CD4-positive, alpha-beta T cell (primary cell): ENCODE results near the gene C6orf163. TPM values are rescaled to one million over a fixed set of nuclear protein-coding genes. Genes with fewer than 3 reads are reported as not detected.

Experiments used
- ATAC-seq: fragments of 200-7000 bp; cut with Tn5 transposase; one replicate; pipeline ENCODE4 v1.10.0; 2022; ENCODE audit warnings: mild to moderate bottlenecking; ENCODE audit not compliant: poor library complexity
- CTCF ChIA-PET: fragments of 350-600 bp; sonication (Branson Sonifier 250); formaldehyde crosslinking; loops from one replicate; lab custom pipeline; 2021; ENCODE audit warnings: antibody characterized with exemption, inconsistent platforms; lab: Charles Lee
- POLR2A ChIA-PET: fragments of 350-600 bp; sonication (Branson Sonifier 250); formaldehyde crosslinking; loops from one replicate; lab custom pipeline; 2021; ENCODE audit warnings: antibody characterized with exemption, inconsistent platforms; lab: Charles Lee
- DNase-seq, 14 experiments: peaks; one replicate each; pipeline ENCODE4 v3.0.0-alpha.2; 2013 to 2020; ENCODE audit warnings: mixed read lengths in 2 of 14
- H3K27ac ChIP-seq, 2 donors: one replicate each; pipeline versions ENCODE4 v1.5.1 to v1.7.0; 2013; ENCODE audit warnings: low read length in 2 of 2, low read depth in 1 of 2, mild to moderate bottlenecking in 1 of 2
- H3K27me3 ChIP-seq, 2 experiments: 1 replicate in 1 of 2; 2 replicates in 1 of 2; pipeline versions ENCODE4 v1.6.1 to v1.7.0; 2013; ENCODE audit warnings: low read length in 2 of 2, control low read depth in 1 of 2, mild to moderate bottlenecking in 1 of 2, moderate library complexity in 1 of 2; ENCODE audit not compliant: insufficient read depth in 2 of 2, control insufficient read depth in 1 of 2
- H3K36me3 ChIP-seq: one replicate; pipeline ENCODE4 v1.6.1; 2013; ENCODE audit warnings: low read length, control low read depth; ENCODE audit not compliant: insufficient read depth
- H3K4me1 ChIP-seq: one replicate; pipeline ENCODE4 v1.6.1; 2013; ENCODE audit warnings: low read length, control low read depth; ENCODE audit not compliant: insufficient read depth
- H3K4me3 ChIP-seq: one replicate; pipeline ENCODE4 v1.5.1; 2013; ENCODE audit warnings: mild to moderate bottlenecking, low read length, moderate library complexity
- H3K9me3 ChIP-seq, 2 experiments: 1 replicate in 1 of 2; 2 replicates in 1 of 2; pipeline versions ENCODE4 v1.6.1 to v1.7.0; 2013; ENCODE audit warnings: low read length in 2 of 2, mild to moderate bottlenecking in 2 of 2, control low read depth in 1 of 2, moderate library complexity in 1 of 2; ENCODE audit not compliant: control insufficient read depth in 1 of 2, insufficient read depth in 1 of 2
- H3K27ac Mint-ChIP-seq: one replicate; pipeline ENCODE4 v1.8.0; 2020; ENCODE audit warnings: mixed read lengths
- H3K27me3 Mint-ChIP-seq: one replicate; pipeline ENCODE4 v1.8.0; 2021; ENCODE audit warnings: mixed read lengths
- H3K36me3 Mint-ChIP-seq: one replicate; pipeline ENCODE4 v1.8.0; 2021; ENCODE audit warnings: low read depth, mixed read lengths
- H3K4me1 Mint-ChIP-seq: one replicate; pipeline ENCODE4 v1.8.0; 2021; ENCODE audit warnings: low read depth, mixed read lengths
- H3K4me3 Mint-ChIP-seq: one replicate; pipeline ENCODE4 v1.8.0; 2020; ENCODE audit warnings: mild to moderate bottlenecking, mixed read lengths
- H3K9me3 Mint-ChIP-seq: one replicate; pipeline ENCODE4 v1.8.0; 2020; ENCODE audit warnings: mixed read lengths
- intact Hi-C, 2 experiments: fragments of 100-400 bp; cut with DNase I in 1 of 2; cut with micrococcal nuclease in 1 of 2; formaldehyde crosslinking; loops; one replicate each; pipeline versions ENCODE4 v1.15.1 to v1.9.0; 2023 to 2025; cut with DNase I, micrococcal nuclease
- total RNA-seq, 174 experiments: library from RNA in 2 of 174; stranded (reverse) in 2 of 174; gene quantifications; one replicate each; pipeline ENCODE4 v1.2.3 and lab custom pipeline; 2021 to 2026
- TF ChIP-seq, protein P1 (sequence below): fragments of 200-600 bp; IDR thresholded peaks from one replicate; pipeline ENCODE4 v1.8.0; 2022; ENCODE audit warnings: antibody characterized with exemption, mild to moderate bottlenecking

C6orf163 gene
- total RNA-seq, 2 experiments from 2014 or later: 0.93 to 1.4 TPM

DNA sequence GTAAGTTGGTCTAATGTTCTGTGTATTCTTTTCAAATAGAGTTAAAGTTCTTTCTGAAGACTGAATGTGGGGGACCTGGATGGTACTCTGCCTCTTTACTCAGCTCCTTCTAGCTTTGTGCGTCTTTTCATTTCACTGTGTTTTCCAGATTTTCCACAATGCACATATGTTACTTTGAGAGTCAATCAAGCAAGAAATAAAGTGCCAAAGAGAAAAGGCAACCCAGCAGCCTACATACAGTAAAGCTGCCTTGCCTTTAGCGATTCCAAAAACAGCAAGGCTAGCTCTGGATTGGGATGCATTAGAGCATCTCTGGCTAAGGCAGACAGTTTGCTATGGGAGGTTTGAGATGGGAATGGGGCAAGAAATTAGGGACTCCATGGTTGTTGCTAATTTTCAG lies 5.3 kb downstream of the C6orf163 start:
- Mint-ChIP-seq H3K4me1 (no peaks in the 10 kb centered on the region), H3K36me3 (no peaks in the 10 kb centered on the region), H3K27me3 (no peaks in the 10 kb centered on the region), H3K9me3 (no peaks in the 10 kb centered on the region), H3K4me3 (no peak overlapping the region), H3K27ac (no peak overlapping the region)
- intact Hi-C loops: no loop called here
- Histone ChIP-seq H3K4me3 (no peak overlapping the region), H3K9me3 (no peaks in the 10 kb centered on the region), H3K36me3 (no peaks in the 10 kb centered on the region), H3K27me3 (no peaks in the 10 kb centered on the region), H3K4me1 (no peaks in the 10 kb centered on the region), H3K27ac (no peak overlapping the region)
- ChIA-PET CTCF (no interaction called here), POLR2A (no interaction called here)
- ATAC-seq (no peak), DNase-seq (no peak)
- TF ChIP-seq, protein P1, sequence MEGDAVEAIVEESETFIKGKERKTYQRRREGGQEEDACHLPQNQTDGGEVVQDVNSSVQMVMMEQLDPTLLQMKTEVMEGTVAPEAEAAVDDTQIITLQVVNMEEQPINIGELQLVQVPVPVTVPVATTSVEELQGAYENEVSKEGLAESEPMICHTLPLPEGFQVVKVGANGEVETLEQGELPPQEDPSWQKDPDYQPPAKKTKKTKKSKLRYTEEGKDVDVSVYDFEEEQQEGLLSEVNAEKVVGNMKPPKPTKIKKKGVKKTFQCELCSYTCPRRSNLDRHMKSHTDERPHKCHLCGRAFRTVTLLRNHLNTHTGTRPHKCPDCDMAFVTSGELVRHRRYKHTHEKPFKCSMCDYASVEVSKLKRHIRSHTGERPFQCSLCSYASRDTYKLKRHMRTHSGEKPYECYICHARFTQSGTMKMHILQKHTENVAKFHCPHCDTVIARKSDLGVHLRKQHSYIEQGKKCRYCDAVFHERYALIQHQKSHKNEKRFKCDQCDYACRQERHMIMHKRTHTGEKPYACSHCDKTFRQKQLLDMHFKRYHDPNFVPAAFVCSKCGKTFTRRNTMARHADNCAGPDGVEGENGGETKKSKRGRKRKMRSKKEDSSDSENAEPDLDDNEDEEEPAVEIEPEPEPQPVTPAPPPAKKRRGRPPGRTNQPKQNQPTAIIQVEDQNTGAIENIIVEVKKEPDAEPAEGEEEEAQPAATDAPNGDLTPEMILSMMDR: no peak

DNA sequence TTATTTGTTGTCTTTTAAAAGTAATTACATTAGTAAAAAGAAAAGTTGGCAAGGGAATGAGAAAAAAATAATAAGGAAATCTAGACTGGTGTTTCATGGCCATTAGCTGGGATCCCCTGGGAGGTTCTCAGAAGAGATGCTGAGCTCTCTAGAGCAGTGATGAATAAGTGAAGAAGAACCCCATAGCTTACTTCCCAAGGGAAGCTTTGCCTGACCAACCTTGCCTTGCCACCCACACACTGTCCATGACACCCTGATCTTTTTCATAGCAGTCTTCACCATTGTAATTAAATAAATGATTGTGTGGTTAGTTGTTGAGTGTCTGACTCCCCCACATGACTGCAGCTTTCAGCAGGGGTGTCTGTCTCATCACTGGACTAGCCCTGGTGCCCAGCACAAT lies 5.9 kb downstream of the C6orf163 start:
- H3K27ac ChIP-seq: no peak overlapping the region
- no peaks in the 10 kb centered on the region for H3K9me3 ChIP-seq
- ChIA-PET POLR2A (no interaction called here), CTCF (no interaction called here)
- no peaks in the 10 kb centered on the region for H3K4me1 Mint-ChIP-seq
- DNase-seq: no peak
- H3K27ac Mint-ChIP-seq: no peak overlapping the region
- H3K4me3 ChIP-seq: no peak overlapping the region
- ATAC-seq: no peak
- no peak overlapping the region for H3K4me3 Mint-ChIP-seq
- no peaks in the 10 kb centered on the region for H3K9me3 Mint-ChIP-seq
- intact Hi-C loops: no loop called here
- H3K27me3 ChIP-seq: no peaks in the 10 kb centered on the region
- TF ChIP-seq, protein P1: no peak
- no peaks in the 10 kb centered on the region for H3K27me3 Mint-ChIP-seq
- H3K4me1 ChIP-seq: no peaks in the 10 kb centered on the region
- no peaks in the 10 kb centered on the region for H3K36me3 Mint-ChIP-seq
- no peaks in the 10 kb centered on the region for H3K36me3 ChIP-seq

DNA sequence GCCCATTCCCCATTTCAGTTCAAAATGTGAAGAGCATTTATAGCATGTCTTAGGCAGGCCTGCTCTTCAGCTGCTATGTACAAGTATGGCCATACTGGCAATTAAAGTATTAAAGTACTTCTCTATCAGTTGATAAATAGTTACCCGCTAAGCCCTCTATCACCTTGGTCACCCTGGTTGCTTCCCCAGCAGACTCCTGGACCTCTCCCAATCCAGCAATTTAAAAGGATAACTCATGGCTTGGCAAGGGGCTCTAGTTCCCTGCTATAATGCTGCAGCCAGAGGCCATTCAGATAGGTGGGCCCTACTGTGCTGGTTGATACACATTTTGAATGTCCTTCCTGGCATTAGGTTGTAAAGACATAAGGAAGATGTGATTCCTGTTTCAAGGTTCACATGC lies 7.0 kb downstream of the C6orf163 start:
- no peaks in the 10 kb centered on the region for H3K9me3 Mint-ChIP-seq
- Histone ChIP-seq H3K4me1 (no peaks in the 10 kb centered on the region), H3K27ac (no peak overlapping the region), H3K4me3 (no peak overlapping the region), H3K36me3 (no peaks in the 10 kb centered on the region), H3K27me3 (no peaks in the 10 kb centered on the region), H3K9me3 (no peaks in the 10 kb centered on the region)
- DNase-seq (no peak), ATAC-seq (no peak)
- no peak overlapping the region for H3K4me3 Mint-ChIP-seq
- intact Hi-C loops: no loop called here
- H3K27me3 Mint-ChIP-seq: no peaks in the 10 kb centered on the region
- POLR2A ChIA-PET: no interaction called here
- peaks cover under 1% of the 10 kb centered on the region for H3K36me3 Mint-ChIP-seq
- TF ChIP-seq, protein P1: no peak
- no peaks in the 10 kb centered on the region for H3K4me1 Mint-ChIP-seq
- CTCF ChIA-PET: no interaction called here
- no peak overlapping the region for H3K27ac Mint-ChIP-seq
